ENCODE data around the gene PPID. TPM values are rescaled to one million over a fixed set of nuclear protein-coding genes. Genes with fewer than 3 reads are reported as not detected.

The PPID gene
- total and polyA plus RNA-seq, 2 of the 13 experiments (the other 11 are each of a cell fraction or from before 2014, with no cell fraction given), result 15.4 to 63.4 TPM

DNA sequence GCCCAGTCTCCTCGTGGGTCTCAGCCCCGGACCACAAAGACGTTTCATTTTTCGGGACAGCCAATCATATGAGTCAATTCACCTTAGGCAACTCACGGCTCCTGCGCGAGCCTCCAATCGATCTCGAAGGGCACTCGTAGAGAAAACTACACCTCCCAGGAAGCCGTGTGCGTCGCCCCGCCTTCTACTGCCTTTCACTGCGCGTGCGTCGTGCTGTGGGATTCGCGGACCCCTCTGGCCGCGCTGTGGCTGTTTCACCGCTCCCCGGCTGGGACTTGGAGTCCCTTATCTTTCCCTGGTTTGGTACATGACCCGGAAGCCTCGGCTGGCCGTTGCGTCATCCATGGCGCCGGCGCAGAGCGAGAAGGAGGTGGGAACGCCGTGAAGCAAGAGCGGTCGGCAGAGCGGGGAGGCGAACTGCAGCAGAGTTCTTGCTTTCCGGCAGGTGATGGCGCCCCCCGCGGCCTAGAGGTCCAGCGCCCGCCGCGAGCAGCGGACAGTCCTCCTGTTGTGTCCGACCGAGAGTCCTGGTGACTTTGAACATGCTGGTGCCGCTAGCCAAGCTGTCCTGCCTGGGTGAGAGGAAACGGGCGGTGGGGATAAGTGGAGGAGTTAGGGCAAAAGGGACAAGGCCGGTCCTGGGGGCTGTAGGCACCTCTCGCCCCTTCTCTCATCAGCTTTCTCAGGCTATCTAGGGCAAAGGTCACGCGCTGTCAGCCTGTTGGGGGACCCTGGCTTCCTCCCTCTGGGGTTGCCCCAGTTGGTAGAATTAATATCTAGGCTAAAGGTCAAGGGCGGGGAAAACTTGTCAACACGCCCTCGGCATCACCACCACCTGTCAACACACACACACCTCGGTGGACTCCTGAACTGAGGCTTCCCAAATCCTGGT lies 51.0 kb downstream of the PPID start, which contains the start of gene ETFDH (continued):
- TF ChIP-seq, protein P1, sequence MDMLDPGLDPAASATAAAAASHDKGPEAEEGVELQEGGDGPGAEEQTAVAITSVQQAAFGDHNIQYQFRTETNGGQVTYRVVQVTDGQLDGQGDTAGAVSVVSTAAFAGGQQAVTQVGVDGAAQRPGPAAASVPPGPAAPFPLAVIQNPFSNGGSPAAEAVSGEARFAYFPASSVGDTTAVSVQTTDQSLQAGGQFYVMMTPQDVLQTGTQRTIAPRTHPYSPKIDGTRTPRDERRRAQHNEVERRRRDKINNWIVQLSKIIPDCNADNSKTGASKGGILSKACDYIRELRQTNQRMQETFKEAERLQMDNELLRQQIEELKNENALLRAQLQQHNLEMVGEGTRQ (IDR thresholded peaks at IDR 0.05; ENCODE audit: low read depth, low read length), result no peak
- TF ChIP-seq, protein P1 (CRISPR knock-in tag; IDR thresholded peaks at IDR 0.05; ENCODE audit: borderline replicate concordance), result no peak
- peak; percentile 47; the same call in 1 of the 2 replicates for TF ChIP-seq BRCA1 (CRISPR knock-in tag; IDR thresholded peaks at IDR 0.05)
- peak; percentile 92 for TF ChIP-seq SALL1 (CRISPR knock-in tag; IDR thresholded peaks at IDR 0.05)
- TF ChIP-seq MEF2D (CRISPR knock-in tag; IDR thresholded peaks at IDR 0.05), result no peak; the same call in 1 of the 2 replicates
- TF ChIP-seq, protein P2, sequence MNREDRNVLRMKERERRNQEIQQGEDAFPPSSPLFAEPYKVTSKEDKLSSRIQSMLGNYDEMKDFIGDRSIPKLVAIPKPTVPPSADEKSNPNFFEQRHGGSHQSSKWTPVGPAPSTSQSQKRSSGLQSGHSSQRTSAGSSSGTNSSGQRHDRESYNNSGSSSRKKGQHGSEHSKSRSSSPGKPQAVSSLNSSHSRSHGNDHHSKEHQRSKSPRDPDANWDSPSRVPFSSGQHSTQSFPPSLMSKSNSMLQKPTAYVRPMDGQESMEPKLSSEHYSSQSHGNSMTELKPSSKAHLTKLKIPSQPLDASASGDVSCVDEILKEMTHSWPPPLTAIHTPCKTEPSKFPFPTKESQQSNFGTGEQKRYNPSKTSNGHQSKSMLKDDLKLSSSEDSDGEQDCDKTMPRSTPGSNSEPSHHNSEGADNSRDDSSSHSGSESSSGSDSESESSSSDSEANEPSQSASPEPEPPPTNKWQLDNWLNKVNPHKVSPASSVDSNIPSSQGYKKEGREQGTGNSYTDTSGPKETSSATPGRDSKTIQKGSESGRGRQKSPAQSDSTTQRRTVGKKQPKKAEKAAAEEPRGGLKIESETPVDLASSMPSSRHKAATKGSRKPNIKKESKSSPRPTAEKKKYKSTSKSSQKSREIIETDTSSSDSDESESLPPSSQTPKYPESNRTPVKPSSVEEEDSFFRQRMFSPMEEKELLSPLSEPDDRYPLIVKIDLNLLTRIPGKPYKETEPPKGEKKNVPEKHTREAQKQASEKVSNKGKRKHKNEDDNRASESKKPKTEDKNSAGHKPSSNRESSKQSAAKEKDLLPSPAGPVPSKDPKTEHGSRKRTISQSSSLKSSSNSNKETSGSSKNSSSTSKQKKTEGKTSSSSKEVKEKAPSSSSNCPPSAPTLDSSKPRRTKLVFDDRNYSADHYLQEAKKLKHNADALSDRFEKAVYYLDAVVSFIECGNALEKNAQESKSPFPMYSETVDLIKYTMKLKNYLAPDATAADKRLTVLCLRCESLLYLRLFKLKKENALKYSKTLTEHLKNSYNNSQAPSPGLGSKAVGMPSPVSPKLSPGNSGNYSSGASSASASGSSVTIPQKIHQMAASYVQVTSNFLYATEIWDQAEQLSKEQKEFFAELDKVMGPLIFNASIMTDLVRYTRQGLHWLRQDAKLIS (CRISPR knock-in tag; IDR thresholded peaks at IDR 0.05), result no peak
- TF ChIP-seq TEAD2 (CRISPR knock-in tag; IDR thresholded peaks at IDR 0.05), result no peak
- TF ChIP-seq ZNF260 (CRISPR knock-in tag; IDR thresholded peaks at IDR 0.05; ENCODE audit: borderline replicate concordance, low read depth), result no peak
- TF ChIP-seq ZNF816 (CRISPR knock-in tag; IDR thresholded peaks at IDR 0.05; ENCODE audit: borderline replicate concordance), result no peak; the same call in 1 of the 2 replicates
- TF ChIP-seq RFX5 (IDR thresholded peaks at IDR 0.05; ENCODE audit: low read depth, low read length), result no peak; the same call in 1 of the 2 replicates
- peak; percentile 23; the same call in 1 of the 2 replicates for TF ChIP-seq SIN3A (IDR thresholded peaks at IDR 0.05; ENCODE audit: borderline replicate concordance, low read depth, low read length)
- peak; percentile 90 for TF ChIP-seq ZSCAN21 (CRISPR knock-in tag; IDR thresholded peaks at IDR 0.05; ENCODE audit: borderline replicate concordance)
- TF ChIP-seq ZNF20 (CRISPR knock-in tag; IDR thresholded peaks at IDR 0.05), result no peak
- peak; percentile 66 for TF ChIP-seq RAD21 (CRISPR knock-in tag; IDR thresholded peaks at IDR 0.05)
- TF ChIP-seq, protein P3, sequence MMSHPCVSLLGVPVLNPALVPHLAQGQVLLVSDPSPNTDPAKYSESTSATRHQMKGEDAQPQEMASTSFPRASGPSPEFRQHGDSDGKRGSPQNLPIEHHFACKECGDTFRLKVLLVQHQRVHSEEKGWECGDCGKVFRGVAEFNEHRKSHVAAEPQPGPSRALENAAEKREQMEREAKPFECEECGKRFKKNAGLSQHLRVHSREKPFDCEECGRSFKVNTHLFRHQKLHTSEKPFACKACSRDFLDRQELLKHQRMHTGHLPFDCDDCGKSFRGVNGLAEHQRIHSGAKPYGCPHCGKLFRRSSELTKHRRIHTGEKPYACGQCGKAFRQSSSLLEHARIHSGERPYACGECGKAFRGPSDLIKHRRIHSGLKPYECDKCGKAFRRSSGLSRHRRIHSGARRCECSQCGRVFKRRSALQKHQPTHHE (CRISPR knock-in tag; IDR thresholded peaks at IDR 0.05; ENCODE audit: borderline replicate concordance), result no peak
- peak; percentile 98 for TF ChIP-seq CREM (IDR thresholded peaks at IDR 0.05)
- no peak for TF ChIP-seq CREM (CRISPR knock-in tag; IDR thresholded peaks at IDR 0.05)
- TF ChIP-seq, protein P4, sequence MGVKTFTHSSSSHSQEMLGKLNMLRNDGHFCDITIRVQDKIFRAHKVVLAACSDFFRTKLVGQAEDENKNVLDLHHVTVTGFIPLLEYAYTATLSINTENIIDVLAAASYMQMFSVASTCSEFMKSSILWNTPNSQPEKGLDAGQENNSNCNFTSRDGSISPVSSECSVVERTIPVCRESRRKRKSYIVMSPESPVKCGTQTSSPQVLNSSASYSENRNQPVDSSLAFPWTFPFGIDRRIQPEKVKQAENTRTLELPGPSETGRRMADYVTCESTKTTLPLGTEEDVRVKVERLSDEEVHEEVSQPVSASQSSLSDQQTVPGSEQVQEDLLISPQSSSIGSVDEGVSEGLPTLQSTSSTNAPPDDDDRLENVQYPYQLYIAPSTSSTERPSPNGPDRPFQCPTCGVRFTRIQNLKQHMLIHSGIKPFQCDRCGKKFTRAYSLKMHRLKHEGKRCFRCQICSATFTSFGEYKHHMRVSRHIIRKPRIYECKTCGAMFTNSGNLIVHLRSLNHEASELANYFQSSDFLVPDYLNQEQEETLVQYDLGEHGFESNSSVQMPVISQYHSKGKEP (CRISPR knock-in tag; IDR thresholded peaks at IDR 0.05), result no peak
- TF ChIP-seq NR2F1 (CRISPR knock-in tag; IDR thresholded peaks at IDR 0.05), result peak; percentile 47 to 53; a peak in 3 of 4 replicates
- peak; percentile 97 for TF ChIP-seq RXRA (CRISPR knock-in tag; IDR thresholded peaks at IDR 0.05)
- TF ChIP-seq ZNF17 (CRISPR knock-in tag; IDR thresholded peaks at IDR 0.05), result no peak

All from HepG2 (cell line).